ENCODE results near the gene TINAGL1. TPM values are rescaled to one million over a fixed set of nuclear protein-coding genes. Genes with fewer than 3 reads are reported as not detected.

Gene TINAGL1
- total RNA-seq, 6 experiments from 2014 or later, result 0.91 to 4.0 (median 1.9) TPM

DNA sequence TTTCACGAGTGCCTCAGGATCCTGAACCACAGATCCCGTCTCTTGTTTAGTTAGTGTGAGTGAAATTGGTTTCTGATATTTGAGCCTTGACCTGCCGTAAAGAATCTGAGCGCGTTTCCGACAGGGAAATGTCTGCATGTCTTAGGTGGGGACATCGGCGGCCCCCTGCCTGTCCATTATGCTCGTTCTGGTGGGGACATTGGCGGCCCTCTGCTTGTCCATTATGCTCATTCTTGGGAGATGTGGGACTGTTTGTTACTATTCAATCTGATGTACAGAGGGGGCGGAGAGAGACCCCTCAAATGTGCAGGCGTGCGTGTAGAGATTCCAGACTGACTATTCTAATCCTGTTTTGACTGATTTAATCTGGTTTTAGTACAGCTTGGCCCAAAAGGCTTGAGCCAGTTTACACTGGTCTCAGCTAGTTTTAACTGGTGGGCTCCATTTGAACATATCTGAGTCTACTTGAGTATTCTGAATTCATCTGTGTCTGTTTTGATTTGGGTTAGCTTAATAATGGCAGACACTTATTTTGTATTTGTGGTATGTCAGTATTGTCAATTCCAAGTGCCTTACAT, 6.6 kb upstream of the TINAGL1 start:
- Mint-ChIP-seq H3K9me3 (no peaks in the 10 kb centered on the region), H3K27ac (no peak overlapping the region), H3K4me1 (ENCODE audit: low read depth) (peaks cover 74% of the 10 kb centered on the region), H3K36me3 (ENCODE audit: low read depth) (no peaks in the 10 kb centered on the region), H3K4me3 (no peak overlapping the region), H3K27me3 (ENCODE audit: insufficient read depth) (no peaks in the 10 kb centered on the region)
- TF ChIP-seq, protein P1, sequence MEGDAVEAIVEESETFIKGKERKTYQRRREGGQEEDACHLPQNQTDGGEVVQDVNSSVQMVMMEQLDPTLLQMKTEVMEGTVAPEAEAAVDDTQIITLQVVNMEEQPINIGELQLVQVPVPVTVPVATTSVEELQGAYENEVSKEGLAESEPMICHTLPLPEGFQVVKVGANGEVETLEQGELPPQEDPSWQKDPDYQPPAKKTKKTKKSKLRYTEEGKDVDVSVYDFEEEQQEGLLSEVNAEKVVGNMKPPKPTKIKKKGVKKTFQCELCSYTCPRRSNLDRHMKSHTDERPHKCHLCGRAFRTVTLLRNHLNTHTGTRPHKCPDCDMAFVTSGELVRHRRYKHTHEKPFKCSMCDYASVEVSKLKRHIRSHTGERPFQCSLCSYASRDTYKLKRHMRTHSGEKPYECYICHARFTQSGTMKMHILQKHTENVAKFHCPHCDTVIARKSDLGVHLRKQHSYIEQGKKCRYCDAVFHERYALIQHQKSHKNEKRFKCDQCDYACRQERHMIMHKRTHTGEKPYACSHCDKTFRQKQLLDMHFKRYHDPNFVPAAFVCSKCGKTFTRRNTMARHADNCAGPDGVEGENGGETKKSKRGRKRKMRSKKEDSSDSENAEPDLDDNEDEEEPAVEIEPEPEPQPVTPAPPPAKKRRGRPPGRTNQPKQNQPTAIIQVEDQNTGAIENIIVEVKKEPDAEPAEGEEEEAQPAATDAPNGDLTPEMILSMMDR (IDR thresholded peaks at IDR 0.05), result no peak
- no peak for DNase-seq

GRCh38 chr1:31570228-31570627, 6.1 kb upstream of the TINAGL1 start:
- no peaks in the 10 kb centered on the region for H3K9me3 Mint-ChIP-seq
- peaks cover 75% of the 10 kb centered on the region for H3K4me1 Mint-ChIP-seq (ENCODE audit: low read depth)
- H3K4me3 Mint-ChIP-seq, result no peak overlapping the region
- H3K27ac Mint-ChIP-seq, result no peak overlapping the region
- H3K27me3 Mint-ChIP-seq (ENCODE audit: insufficient read depth), result no peaks in the 10 kb centered on the region
- H3K36me3 Mint-ChIP-seq (ENCODE audit: low read depth), result no peaks in the 10 kb centered on the region
- no peak for DNase-seq
- TF ChIP-seq, protein P1 (IDR thresholded peaks at IDR 0.05), result no peak

DNA sequence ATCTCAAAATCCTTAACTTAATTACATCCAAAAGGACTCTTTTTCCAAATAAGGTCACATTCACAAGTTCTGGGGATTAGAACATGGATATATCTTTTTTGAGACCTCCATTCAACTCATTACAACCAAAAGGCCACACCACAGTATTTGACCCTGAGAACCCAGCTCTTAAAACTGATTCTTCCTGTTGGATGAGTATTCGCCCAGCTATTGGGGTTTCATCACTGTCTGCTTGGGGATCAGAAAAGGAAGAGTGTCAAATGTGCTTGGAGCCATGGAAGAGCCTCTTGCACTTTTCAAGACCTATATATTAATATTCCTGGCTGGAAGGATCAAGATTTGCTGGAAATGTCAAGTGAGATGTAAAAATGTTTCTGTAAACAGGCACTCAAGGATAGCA, 5.4 kb upstream of the TINAGL1 start:
- peak; percentile 53 for DNase-seq
- peak overlapping the region; percentile 20 for H3K27ac Mint-ChIP-seq

DNA sequence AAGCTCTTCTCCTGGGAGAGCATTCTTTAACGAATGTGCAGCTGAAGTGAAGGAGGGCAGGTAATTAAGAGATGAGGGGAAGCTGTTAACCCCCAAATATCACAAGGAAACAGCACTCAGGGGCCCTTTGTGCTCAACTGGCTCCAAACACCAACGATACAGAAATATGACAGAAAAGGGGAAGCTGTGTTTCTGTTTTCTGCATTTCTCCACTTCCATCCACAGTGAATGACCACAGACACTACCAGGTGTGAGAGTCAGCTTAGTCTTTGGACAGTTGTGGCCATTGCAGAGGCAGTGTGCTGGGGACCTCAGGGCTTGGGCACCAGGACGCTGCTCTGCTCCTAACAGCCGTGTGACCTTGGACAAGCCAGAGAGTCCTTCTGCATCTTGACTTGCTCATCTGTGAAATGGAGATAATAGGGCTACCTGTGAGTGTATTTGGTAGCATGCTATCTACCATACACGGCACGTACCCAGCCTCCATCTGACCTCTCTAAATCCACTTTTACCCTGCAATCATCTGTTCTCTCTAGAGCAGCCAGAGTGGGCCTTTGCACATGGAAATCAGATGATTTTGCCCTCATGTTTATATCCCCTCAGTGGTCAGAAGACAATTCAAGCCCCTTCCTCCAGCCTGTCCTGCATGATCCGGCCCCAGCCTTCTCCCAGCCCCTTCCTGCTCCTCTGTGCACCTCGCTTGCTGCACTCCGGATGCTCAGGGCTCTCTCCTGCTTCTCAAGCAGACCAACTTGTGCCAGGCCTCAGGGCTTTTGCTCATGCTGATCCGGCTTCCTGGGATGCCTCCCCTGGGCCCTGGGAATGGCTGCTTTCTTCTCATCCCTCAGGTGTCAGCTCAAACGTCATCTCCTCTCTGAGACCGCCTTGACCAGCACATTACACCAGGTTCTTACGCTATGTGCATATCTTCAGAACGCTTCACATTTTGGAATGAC, 4.7 kb upstream of the TINAGL1 start:
- Mint-ChIP-seq H3K36me3 (ENCODE audit: low read depth) (no peaks in the 10 kb centered on the region), H3K4me1 (ENCODE audit: low read depth) (peaks cover 89% of the 10 kb centered on the region), H3K9me3 (no peaks in the 10 kb centered on the region), H3K27ac (peak overlapping the region; percentile 20), H3K4me3 (0 out of 2 replicates have a peak overlapping the region, but pooled peaks have one; percentile 1), H3K27me3 (ENCODE audit: insufficient read depth) (no peaks in the 10 kb centered on the region)
- no peak for DNase-seq
- TF ChIP-seq, protein P1 (IDR thresholded peaks at IDR 0.05), result no peak

More for the DNA sequence above, 5.4 kb upstream of the TINAGL1 start:
- Mint-ChIP-seq H3K4me1 (ENCODE audit: low read depth) (peaks cover 81% of the 10 kb centered on the region), H3K36me3 (ENCODE audit: low read depth) (no peaks in the 10 kb centered on the region), H3K27me3 (ENCODE audit: insufficient read depth) (no peaks in the 10 kb centered on the region), H3K4me3 (0 out of 2 replicates have a peak overlapping the region, but pooled peaks have one; percentile 1), H3K9me3 (no peaks in the 10 kb centered on the region)
- TF ChIP-seq, protein P1 (IDR thresholded peaks at IDR 0.05), result no peak

DNA sequence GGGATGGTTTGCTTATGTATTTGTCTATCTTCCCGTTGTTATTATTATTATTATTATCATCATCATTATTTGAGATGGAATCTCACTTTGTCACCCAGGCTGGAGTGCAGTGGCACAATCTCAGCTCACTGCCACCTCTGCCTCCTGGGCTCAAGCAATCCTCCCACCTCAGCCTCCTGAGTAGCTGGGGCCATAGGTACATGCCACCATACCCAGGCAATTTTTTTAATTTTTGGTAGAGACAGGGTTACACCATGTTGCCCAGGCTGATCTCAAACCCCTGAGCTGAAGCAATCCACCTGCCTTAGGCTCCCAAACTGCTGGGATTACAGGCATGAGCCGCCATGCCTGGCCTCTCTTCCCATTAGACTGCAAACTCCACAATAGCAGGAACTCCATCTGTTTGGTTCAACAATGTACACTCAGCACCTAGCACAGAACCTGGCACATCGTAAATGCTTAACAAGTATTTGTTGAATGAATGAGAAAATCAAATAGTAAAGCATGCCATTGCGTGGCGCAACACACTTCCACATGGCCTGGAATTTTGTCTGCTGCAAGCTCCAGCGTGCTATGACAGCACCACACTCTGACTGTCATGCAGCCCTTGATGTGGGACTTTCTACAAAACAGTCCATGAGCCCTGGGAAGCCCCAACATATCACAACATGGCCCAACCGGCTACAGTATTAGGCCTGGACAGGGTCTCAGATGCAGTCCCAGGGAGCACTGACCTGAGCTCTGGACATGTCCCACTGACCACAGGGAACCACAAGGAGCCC, 3.8 kb upstream of the TINAGL1 start:
- DNase-seq, result peak; percentile 36
- no peak overlapping the region for H3K4me3 Mint-ChIP-seq
- peaks cover 88% of the 10 kb centered on the region for H3K4me1 Mint-ChIP-seq (ENCODE audit: low read depth)
- H3K27ac Mint-ChIP-seq, result peak overlapping the region; percentile 63
- TF ChIP-seq, protein P1 (IDR thresholded peaks at IDR 0.05), result no peak
- H3K27me3 Mint-ChIP-seq (ENCODE audit: insufficient read depth), result no peaks in the 10 kb centered on the region
- no peaks in the 10 kb centered on the region for H3K9me3 Mint-ChIP-seq
- no peaks in the 10 kb centered on the region for H3K36me3 Mint-ChIP-seq (ENCODE audit: low read depth)

Measured in HFFc6 (cell line).